Effector CD4-positive, alpha-beta T cell (primary cell): Measurements from ENCODE around the gene SNCAIP. TPM values are rescaled to one million over a fixed set of nuclear protein-coding genes. Genes with fewer than 3 reads are reported as not detected.

Source experiments
- DNase-seq: peaks from one replicate; pipeline ENCODE4 v3.0.0-alpha.2; 2020
- total RNA-seq: gene quantifications from one replicate; lab custom pipeline; 2026; lab: John Stamatoyannopoulos, UW

SNCAIP gene
- not detected for total RNA-seq

GRCh38 chr5:122311961-122312590 lies at the start of gene SNCAIP:
TSS of gene SNCAIP (plus strand) at chr5:122312237. CDS start at chr5:122391135, 78,898 bp downstream.
- DNase-seq, result no peak

- DNase-seq, result no peak
Observed at GRCh38 chr5:122263352-122264030, 48.5 kb upstream of the SNCAIP start.

GRCh38 chr5:122264610-122265009 lies 47.4 kb upstream of the SNCAIP start:
- no peak for DNase-seq

GRCh38 chr5:122267185-122267584 lies 44.9 kb upstream of the SNCAIP start:
- DNase-seq, result no peak

GRCh38 chr5:122273696-122274095 lies 38.3 kb upstream of the SNCAIP start:
- DNase-seq, result no peak

- DNase-seq, result no peak
Observed at GRCh38 chr5:122283592-122283991, 28.4 kb upstream of the SNCAIP start.

- DNase-seq, result no peak
Observed at GRCh38 chr5:122286541-122286940, 25.5 kb upstream of the SNCAIP start.

- DNase-seq, result no peak
Observed at GRCh38 chr5:122287101-122287500, 24.9 kb upstream of the SNCAIP start.

GRCh38 chr5:122291000-122291901 lies 20.8 kb upstream of the SNCAIP start:
- DNase-seq, result no peak

- DNase-seq, result no peak
Observed at GRCh38 chr5:122292332-122292731, 19.7 kb upstream of the SNCAIP start.

GRCh38 chr5:122295138-122295537 lies 16.9 kb upstream of the SNCAIP start:
- DNase-seq, result no peak

- no peak for DNase-seq
Observed at GRCh38 chr5:122296871-122297270, 15.2 kb upstream of the SNCAIP start.

GRCh38 chr5:122297587-122298298 lies 14.3 kb upstream of the SNCAIP start:
- no peak for DNase-seq

GRCh38 chr5:122300374-122300773 lies 11.7 kb upstream of the SNCAIP start:
- DNase-seq, result no peak

- no peak for DNase-seq
Observed at GRCh38 chr5:122301016-122301415, 11.0 kb upstream of the SNCAIP start.

- DNase-seq, result no peak
Observed at GRCh38 chr5:122304471-122305215, 7.4 kb upstream of the SNCAIP start.

- no peak for DNase-seq
Observed at GRCh38 chr5:122306461-122306860, 5.6 kb upstream of the SNCAIP start.

- DNase-seq, result no peak
Observed at GRCh38 chr5:122310889-122311288, 1.1 kb upstream of the SNCAIP start.

- no peak for DNase-seq
Observed at GRCh38 chr5:122311497-122311960, 508 bp upstream of the SNCAIP start.

- no peak for DNase-seq
Observed at GRCh38 chr5:122312591-122313406, 762 bp downstream of the SNCAIP start.

GRCh38 chr5:122314036-122314435 lies 2.0 kb downstream of the SNCAIP start:
- DNase-seq, result no peak
